Kasumi-1 (cell line): ENCODE results near the gene PRSS27.
"Not testable (repeated sequence)": the region's sequence is repeated elsewhere in the genome, so short reads cannot be mapped to it uniquely, and the experiment has no call there.

Experiments used
- DNase-seq, 2 experiments: peaks; one replicate each; lab custom pipeline; 2025; lab: John Stamatoyannopoulos, UW

PRSS27 gene

GRCh38 chr16:2696601-2697250 lies 23.3 kb downstream of the PRSS27 start:
- DNase-seq, result not testable (repeated sequence)

- no peak for DNase-seq
These were observed 26.9 kb downstream of the PRSS27 start for GRCh38 chr16:2692948-2693651.

GRCh38 chr16:2692251-2692947 lies 27.6 kb downstream of the PRSS27 start:
- DNase-seq, result no peak

- DNase-seq, result no peak
These were observed 28.4 kb downstream of the PRSS27 start for GRCh38 chr16:2691491-2692248.

GRCh38 chr16:2690852-2691251 lies 29.2 kb downstream of the PRSS27 start:
- DNase-seq, result no peak

- DNase-seq, result no peak
These were observed 29.8 kb downstream of the PRSS27 start for GRCh38 chr16:2689968-2690801.

- DNase-seq, result not testable (repeated sequence)
These were observed 30.6 kb downstream of the PRSS27 start for GRCh38 chr16:2689422-2689821.

GRCh38 chr16:2687531-2688308 lies 32.3 kb downstream of the PRSS27 start:
- DNase-seq, result no peak

GRCh38 chr16:2686912-2687507 lies 33.0 kb downstream of the PRSS27 start:
- DNase-seq, result peak; percentile 38 to 64

- DNase-seq, result not testable (repeated sequence)
These were observed 33.9 kb downstream of the PRSS27 start for GRCh38 chr16:2686075-2686474.

- DNase-seq, result not testable (repeated sequence)
These were observed 37.0 kb downstream of the PRSS27 start for GRCh38 chr16:2683041-2683440.

- DNase-seq, result peak; percentile 70 to 83
These were observed 37.6 kb downstream of the PRSS27 start, which contains the start of gene KCTD5 for GRCh38 chr16:2682209-2683021. KCTD5 (plus strand) TSS chr16:2682523; CDS start chr16:2682549, 26 bp downstream.

- not testable (repeated sequence) for DNase-seq
These were observed 39.7 kb downstream of the PRSS27 start for GRCh38 chr16:2680360-2680759.

GRCh38 chr16:2679902-2680301 lies 40.1 kb downstream of the PRSS27 start:
- not testable (repeated sequence) for DNase-seq

- not testable (repeated sequence) for DNase-seq
These were observed 41.6 kb downstream of the PRSS27 start for GRCh38 chr16:2678206-2678965.

GRCh38 chr16:2676937-2677336 lies 43.1 kb downstream of the PRSS27 start:
- not testable (repeated sequence) for DNase-seq

GRCh38 chr16:2675714-2676113 lies 44.3 kb downstream of the PRSS27 start:
- no peak for DNase-seq

- DNase-seq, result no peak
These were observed 45.0 kb downstream of the PRSS27 start for GRCh38 chr16:2675021-2675420.
